ENCODE results near the gene PFKM. TPM values are rescaled to one million over a fixed set of nuclear protein-coding genes. Genes with fewer than 3 reads are reported as not detected.

PFKM gene
- total RNA-seq, 2 donors from 2014 or later: 90.0 to 107 TPM

- Histone ChIP-seq H3K27me3 (ENCODE audit: control insufficient read depth, insufficient read depth, low read length, poor library complexity, severe bottlenecking) (no peaks in the 10 kb centered on the region), H3K9me3 (ENCODE audit: control insufficient read depth, low read length) (no peaks in the 10 kb centered on the region), H3K36me3 (ENCODE audit: control insufficient read depth, insufficient read depth, low read length) (peaks cover 54% of the 10 kb centered on the region), H3K4me3 (ENCODE audit: low read length) (no peak overlapping the region), H3K4me1 (ENCODE audit: control insufficient read depth, insufficient read depth, low read length) (peaks cover 6% of the 10 kb centered on the region), H3K9ac (ENCODE audit: extremely low read depth, low read length, poor library complexity, severe bottlenecking) (no peak overlapping the region), H3K27ac (ENCODE audit: low read depth, low read length) (no peak overlapping the region)
- Mint-ChIP-seq H3K4me1 (peaks cover 13% of the 10 kb centered on the region), H3K4me3 (no peak overlapping the region), H3K9me3 (no peaks in the 10 kb centered on the region), H3K27ac (no peak overlapping the region), H3K36me3 (ENCODE audit: low read depth) (peaks cover 53% of the 10 kb centered on the region), H3K27me3 (ENCODE audit: insufficient read depth) (no peaks in the 10 kb centered on the region)
- no peak for TF ChIP-seq CTCF (conservative IDR thresholded peaks at IDR 0.05)
- WGBS, 2 experiments (ENCODE audit: insufficient coverage in 1 of 2, insufficient read length in 1 of 2): 91 to 100% methylated on average over 2 to 4 of the region's 4 CpGs
- no peak for DNase-seq
Observed at GRCh38 chr12:48125985-48126384, 6.8 kb downstream of the PFKM start.

GRCh38 chr12:48126953-48127630, 7.9 kb downstream of the PFKM start:
- no peak for TF ChIP-seq CTCF (conservative IDR thresholded peaks at IDR 0.05)
- Histone ChIP-seq H3K4me3 (ENCODE audit: low read length) (no peak overlapping the region), H3K27me3 (ENCODE audit: control insufficient read depth, insufficient read depth, low read length, poor library complexity, severe bottlenecking) (no peaks in the 10 kb centered on the region), H3K4me1 (ENCODE audit: control insufficient read depth, insufficient read depth, low read length) (peaks cover 2% of the 10 kb centered on the region), H3K9me3 (ENCODE audit: control insufficient read depth, low read length) (no peaks in the 10 kb centered on the region), H3K27ac (ENCODE audit: low read depth, low read length) (no peak overlapping the region), H3K9ac (ENCODE audit: extremely low read depth, low read length, poor library complexity, severe bottlenecking) (no peak overlapping the region), H3K36me3 (ENCODE audit: control insufficient read depth, insufficient read depth, low read length) (peaks cover 65% of the 10 kb centered on the region)
- Mint-ChIP-seq H3K4me1 (peaks cover 13% of the 10 kb centered on the region), H3K4me3 (no peak overlapping the region), H3K36me3 (ENCODE audit: low read depth) (peaks cover 57% of the 10 kb centered on the region), H3K27ac (no peak overlapping the region), H3K9me3 (no peaks in the 10 kb centered on the region), H3K27me3 (ENCODE audit: insufficient read depth) (no peaks in the 10 kb centered on the region)
- no peak for DNase-seq
- 86 to 100% methylated on average over 2 of the region's 2 CpGs for WGBS, 2 experiments (ENCODE audit: insufficient coverage in 1 of 2, insufficient read length in 1 of 2)

- Mint-ChIP-seq H3K4me3 (no peak overlapping the region), H3K27me3 (ENCODE audit: insufficient read depth) (no peaks in the 10 kb centered on the region), H3K36me3 (ENCODE audit: low read depth) (peaks cover 65% of the 10 kb centered on the region), H3K4me1 (peaks cover 9% of the 10 kb centered on the region), H3K9me3 (no peaks in the 10 kb centered on the region), H3K27ac (no peak overlapping the region)
- no peaks in the 10 kb centered on the region for H3K4me1 ChIP-seq (ENCODE audit: control insufficient read depth, insufficient read depth, low read length)
- DNase-seq: no peak
- peaks cover 72% of the 10 kb centered on the region for H3K36me3 ChIP-seq (ENCODE audit: control insufficient read depth, insufficient read depth, low read length)
- no peaks in the 10 kb centered on the region for H3K27me3 ChIP-seq (ENCODE audit: control insufficient read depth, insufficient read depth, low read length, poor library complexity, severe bottlenecking)
- no peak overlapping the region for H3K27ac ChIP-seq (ENCODE audit: low read depth, low read length)
- no peaks in the 10 kb centered on the region for H3K9me3 ChIP-seq (ENCODE audit: control insufficient read depth, low read length)
- no peak overlapping the region for H3K9ac ChIP-seq (ENCODE audit: extremely low read depth, low read length, poor library complexity, severe bottlenecking)
- no peak overlapping the region for H3K4me3 ChIP-seq (ENCODE audit: low read length)
- WGBS, 2 experiments (ENCODE audit: insufficient coverage in 1 of 2, insufficient read length in 1 of 2): 100% methylated on average over 1 of the region's 1 CpG; no CpG with 5 or more reads in 1 of the 2 experiments
- no peak for TF ChIP-seq CTCF (conservative IDR thresholded peaks at IDR 0.05)
Observed at GRCh38 chr12:48128800-48129199, 9.6 kb downstream of the PFKM start.

Data from endodermal cell (in vitro differentiated cells).